ENCODE measurements around the gene SHANK2.

The SHANK2 gene

DNA sequence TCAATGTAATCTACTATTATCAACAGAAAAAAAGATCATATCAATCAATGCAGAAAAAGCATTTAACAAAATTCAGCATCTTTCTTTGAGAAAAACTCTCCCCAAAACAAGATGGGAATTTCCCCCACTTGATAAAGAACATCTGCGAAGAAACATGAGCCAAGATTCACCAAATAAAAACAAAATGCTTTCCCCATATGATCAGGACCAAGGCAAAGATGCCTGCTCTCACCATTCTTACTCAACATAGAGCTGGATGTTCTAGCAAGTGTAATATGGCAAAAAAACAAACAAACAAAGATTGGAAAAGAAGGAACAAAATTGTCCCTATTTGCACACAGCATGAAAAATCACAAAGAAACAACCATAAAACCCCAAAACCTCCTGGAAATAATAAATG, 23.4 kb downstream of the SHANK2 start:
- Histone ChIP-seq H3K27ac (ENCODE audit: low read depth, low read length) (no peak overlapping the region), H3K9ac (ENCODE audit: low read length) (no peak overlapping the region), H3K9me3 (ENCODE audit: insufficient read depth, low read length) (peaks cover 13% of the 10 kb centered on the region; the same call in 1 of the 2 replicates), H4K20me1 (ENCODE audit: low read depth, low read length) (no peaks in the 10 kb centered on the region), H3K4me3 (ENCODE audit: insufficient read depth, low read length, poor library complexity, severe bottlenecking) (no peak overlapping the region), H3K4me2 (ENCODE audit: low read depth, low read length, poor library complexity, severe bottlenecking) (no peak overlapping the region), H3K79me2 (ENCODE audit: insufficient read depth, low read length) (no peaks in the 10 kb centered on the region), H3K27me3 (ENCODE audit: low read length) (no peaks in the 10 kb centered on the region), H3F3A (ENCODE audit: insufficient read depth) (no peaks in the 10 kb centered on the region), H3K9me2 (replicated peaks; ENCODE audit: insufficient read depth, low read length) (no peaks in the 10 kb centered on the region), H2AFZ (ENCODE audit: low read depth, low read length, severe bottlenecking) (no peak overlapping the region), H3K36me3 (ENCODE audit: low read length) (peaks cover 5% of the 10 kb centered on the region; the same call in 1 of the 2 replicates)
- TF ChIP-seq, protein P1, sequence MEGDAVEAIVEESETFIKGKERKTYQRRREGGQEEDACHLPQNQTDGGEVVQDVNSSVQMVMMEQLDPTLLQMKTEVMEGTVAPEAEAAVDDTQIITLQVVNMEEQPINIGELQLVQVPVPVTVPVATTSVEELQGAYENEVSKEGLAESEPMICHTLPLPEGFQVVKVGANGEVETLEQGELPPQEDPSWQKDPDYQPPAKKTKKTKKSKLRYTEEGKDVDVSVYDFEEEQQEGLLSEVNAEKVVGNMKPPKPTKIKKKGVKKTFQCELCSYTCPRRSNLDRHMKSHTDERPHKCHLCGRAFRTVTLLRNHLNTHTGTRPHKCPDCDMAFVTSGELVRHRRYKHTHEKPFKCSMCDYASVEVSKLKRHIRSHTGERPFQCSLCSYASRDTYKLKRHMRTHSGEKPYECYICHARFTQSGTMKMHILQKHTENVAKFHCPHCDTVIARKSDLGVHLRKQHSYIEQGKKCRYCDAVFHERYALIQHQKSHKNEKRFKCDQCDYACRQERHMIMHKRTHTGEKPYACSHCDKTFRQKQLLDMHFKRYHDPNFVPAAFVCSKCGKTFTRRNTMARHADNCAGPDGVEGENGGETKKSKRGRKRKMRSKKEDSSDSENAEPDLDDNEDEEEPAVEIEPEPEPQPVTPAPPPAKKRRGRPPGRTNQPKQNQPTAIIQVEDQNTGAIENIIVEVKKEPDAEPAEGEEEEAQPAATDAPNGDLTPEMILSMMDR (IDR thresholded peaks at IDR 0.05; ENCODE audit: insufficient read depth, low read length, poor library complexity, severe bottlenecking) = no peak
- no peak for TF ChIP-seq EZH2phosphoT487 (conservative IDR thresholded peaks at IDR 0.05; ENCODE audit: low read length)

DNA sequence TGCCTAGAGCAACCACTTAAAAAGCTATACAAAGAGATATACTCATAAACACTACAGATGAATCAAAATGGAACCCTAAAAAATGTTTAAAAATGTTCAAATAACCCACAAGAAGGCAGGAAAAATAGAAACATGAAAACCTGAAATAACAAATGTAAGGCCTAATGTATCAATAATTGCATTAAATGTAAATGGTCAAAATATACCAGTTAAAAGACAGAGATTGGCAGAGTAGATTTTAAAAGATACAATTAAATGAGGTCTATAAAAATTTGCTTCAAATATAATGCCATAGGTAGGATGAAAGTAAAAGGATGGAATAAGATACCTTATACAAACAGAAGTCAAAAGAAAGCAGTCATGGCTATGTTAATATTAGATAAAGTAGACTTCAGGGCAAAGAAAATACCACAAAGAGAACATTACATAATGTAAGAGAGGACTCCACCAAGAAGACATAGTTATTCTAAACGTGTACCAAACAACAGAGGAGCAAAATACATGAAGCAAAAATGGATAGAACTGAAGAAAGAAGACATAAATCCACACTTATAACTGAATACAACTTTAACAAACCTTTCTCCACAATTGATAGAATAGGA, 25.2 kb downstream of the SHANK2 start:
- Histone ChIP-seq H3K36me3 (ENCODE audit: low read length) (peaks cover 5% of the 10 kb centered on the region; the same call in 1 of the 2 replicates), H3K9me2 (replicated peaks; ENCODE audit: insufficient read depth, low read length) (no peaks in the 10 kb centered on the region), H3K4me3 (ENCODE audit: insufficient read depth, low read length, poor library complexity, severe bottlenecking) (no peak overlapping the region), H3K9me3 (ENCODE audit: insufficient read depth, low read length) (peaks cover 13% of the 10 kb centered on the region; the same call in 1 of the 2 replicates), H3K4me2 (ENCODE audit: low read depth, low read length, poor library complexity, severe bottlenecking) (no peak overlapping the region), H3K27me3 (ENCODE audit: low read length) (no peaks in the 10 kb centered on the region), H3K27ac (ENCODE audit: low read depth, low read length) (no peak overlapping the region), H4K20me1 (ENCODE audit: low read depth, low read length) (no peaks in the 10 kb centered on the region), H3F3A (ENCODE audit: insufficient read depth) (no peaks in the 10 kb centered on the region), H3K9ac (ENCODE audit: low read length) (no peak overlapping the region), H3K79me2 (ENCODE audit: insufficient read depth, low read length) (no peaks in the 10 kb centered on the region), H2AFZ (ENCODE audit: low read depth, low read length, severe bottlenecking) (no peak overlapping the region)
- no peak for TF ChIP-seq EZH2phosphoT487 (conservative IDR thresholded peaks at IDR 0.05; ENCODE audit: low read length)
- TF ChIP-seq, protein P1 (IDR thresholded peaks at IDR 0.05; ENCODE audit: insufficient read depth, low read length, poor library complexity, severe bottlenecking) = no peak

DNA sequence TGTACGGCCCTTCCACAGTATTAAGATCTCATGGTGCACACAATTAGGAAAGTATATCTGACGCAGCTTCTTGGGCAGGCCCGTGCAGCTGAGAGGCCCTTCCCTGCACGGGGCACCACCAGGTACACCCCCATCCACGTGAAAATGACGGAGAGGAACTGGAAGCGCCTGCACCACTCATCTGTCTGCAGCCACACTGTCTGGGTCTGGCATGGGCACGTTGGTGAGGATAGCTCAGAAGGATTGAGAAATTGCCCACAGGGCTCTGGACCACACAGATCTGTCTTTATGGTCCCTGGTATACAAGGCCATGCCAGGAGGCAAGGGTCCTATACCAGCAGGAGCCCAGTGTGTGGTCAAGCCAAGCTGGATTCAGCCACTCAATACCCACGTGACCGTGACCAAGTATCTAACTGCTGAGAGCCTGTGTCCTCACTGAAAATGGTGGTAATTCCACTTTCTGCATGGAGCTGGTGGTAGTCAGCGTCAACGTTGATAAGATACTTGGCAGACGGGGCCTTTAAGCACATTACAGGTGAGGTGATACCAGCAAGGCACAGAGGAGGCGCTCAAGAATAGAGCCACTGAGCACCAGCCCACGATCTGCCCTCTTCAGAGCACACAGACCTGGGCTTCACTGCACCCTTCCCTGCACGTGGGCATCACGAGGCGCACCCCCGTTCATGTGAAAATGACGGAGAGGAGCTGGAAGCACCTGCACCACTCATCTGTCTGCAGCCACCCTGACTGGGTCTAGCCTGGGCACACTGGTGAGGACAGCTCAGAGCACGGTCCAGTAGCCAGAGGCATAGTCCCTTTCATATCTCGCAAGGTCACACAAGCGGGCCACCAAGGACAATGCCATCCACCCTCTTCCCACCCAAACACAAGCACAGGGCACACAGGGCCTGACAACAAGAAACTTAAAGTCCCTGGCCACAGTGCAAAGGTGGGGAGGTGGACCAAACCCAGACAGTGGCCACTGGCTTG, 28.4 kb downstream of the SHANK2 start:
- no peak overlapping the region for H3K9ac ChIP-seq (ENCODE audit: low read length)
- no peak for TF ChIP-seq EZH2phosphoT487 (conservative IDR thresholded peaks at IDR 0.05; ENCODE audit: low read length)
- TF ChIP-seq, protein P1 (IDR thresholded peaks at IDR 0.05; ENCODE audit: insufficient read depth, low read length, poor library complexity, severe bottlenecking) = no peak
- no peak overlapping the region for H3K4me2 ChIP-seq (ENCODE audit: low read depth, low read length, poor library complexity, severe bottlenecking)
- H4K20me1 ChIP-seq (ENCODE audit: low read depth, low read length) = no peaks in the 10 kb centered on the region
- peaks cover 5% of the 10 kb centered on the region; the same call in 1 of the 2 replicates for H3K36me3 ChIP-seq (ENCODE audit: low read length)
- H3K9me3 ChIP-seq (ENCODE audit: insufficient read depth, low read length) = peaks cover 13% of the 10 kb centered on the region; the same call in 1 of the 2 replicates
- H3K27me3 ChIP-seq (ENCODE audit: low read length) = no peaks in the 10 kb centered on the region
- H3F3A ChIP-seq (ENCODE audit: insufficient read depth) = no peaks in the 10 kb centered on the region
- H3K27ac ChIP-seq (ENCODE audit: low read depth, low read length) = no peak overlapping the region
- no peak overlapping the region for H3K4me3 ChIP-seq (ENCODE audit: insufficient read depth, low read length, poor library complexity, severe bottlenecking)
- H3K9me2 ChIP-seq (replicated peaks; ENCODE audit: insufficient read depth, low read length) = no peaks in the 10 kb centered on the region
- H2AFZ ChIP-seq (ENCODE audit: low read depth, low read length, severe bottlenecking) = no peak overlapping the region
- no peaks in the 10 kb centered on the region for H3K79me2 ChIP-seq (ENCODE audit: insufficient read depth, low read length)
